HG03108 (cell line): ENCODE data around the gene LMNA.
"Not testable (repeated sequence)": the region's sequence is repeated elsewhere in the genome, so short reads cannot be mapped to it uniquely, and the experiment has no call there.

Experiments
- ATAC-seq: cut with Tn5 transposase; IDR thresholded peaks from one replicate; pipeline ENCODE4 v1.9.1; 2021; ENCODE audit warnings: moderate library complexity; ENCODE audit not compliant: unreplicated experiment

The LMNA gene

DNA sequence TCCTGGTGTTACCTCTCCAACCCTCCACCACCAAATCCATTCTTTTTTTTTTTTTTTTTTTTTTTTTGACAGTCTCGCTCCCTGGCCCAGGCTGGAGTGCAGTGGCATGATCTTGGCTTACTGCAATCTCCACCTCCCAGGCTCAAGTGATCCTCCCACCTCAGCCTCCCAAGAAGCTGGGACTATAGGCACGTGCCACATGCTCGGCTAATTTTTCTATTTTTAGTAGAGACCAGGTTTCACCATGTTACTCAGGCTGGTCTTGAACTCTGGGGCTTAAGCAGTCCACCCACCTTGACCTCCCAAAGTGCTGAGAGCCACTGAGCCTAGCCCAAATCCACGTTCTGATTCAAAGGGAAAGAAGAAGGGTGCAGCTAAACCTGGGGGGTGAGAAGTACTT, 6.5 kb downstream of the LMNA start:
- ATAC-seq: not testable (repeated sequence)

DNA sequence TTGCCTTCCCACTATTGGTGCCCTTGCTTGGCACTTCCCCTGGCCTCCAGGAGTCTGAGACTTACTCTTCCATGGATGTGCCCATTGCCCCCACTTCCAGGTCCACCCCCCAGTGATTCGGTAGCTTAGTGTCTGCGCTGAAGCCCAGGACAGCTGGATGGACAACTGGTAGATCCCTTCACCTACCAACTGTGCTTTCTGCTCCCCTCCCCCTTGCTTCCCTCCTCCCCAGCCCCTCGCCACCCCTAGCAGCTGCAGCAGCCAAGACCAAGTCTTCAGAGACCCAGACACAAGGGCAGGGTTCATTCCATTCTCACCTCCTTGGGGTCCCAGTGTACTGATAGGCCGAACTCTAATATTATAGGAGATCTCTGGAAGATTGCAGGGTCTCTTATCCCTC, 6.9 kb downstream of the LMNA start:
- ATAC-seq: no peak

DNA sequence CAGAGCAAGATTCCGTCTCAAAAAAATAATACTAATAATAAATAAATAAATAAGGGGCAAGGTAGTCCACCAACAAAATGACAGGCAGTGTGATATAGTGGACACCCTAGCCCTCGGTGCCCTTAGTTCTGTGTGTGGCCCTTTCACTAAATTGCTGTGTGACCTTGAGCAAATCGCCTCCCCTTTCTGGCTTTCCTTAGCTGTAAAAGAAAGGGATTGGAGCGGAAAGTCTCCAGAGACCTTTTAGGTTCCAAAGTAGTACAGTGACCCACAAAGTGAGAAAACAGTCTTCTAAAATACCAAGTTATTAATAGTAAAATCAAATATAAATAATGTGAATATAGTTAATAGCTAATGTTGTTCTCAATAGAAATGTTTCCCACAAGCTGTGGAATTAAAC, 7.6 kb downstream of the LMNA start:
- ATAC-seq: no peak

DNA sequence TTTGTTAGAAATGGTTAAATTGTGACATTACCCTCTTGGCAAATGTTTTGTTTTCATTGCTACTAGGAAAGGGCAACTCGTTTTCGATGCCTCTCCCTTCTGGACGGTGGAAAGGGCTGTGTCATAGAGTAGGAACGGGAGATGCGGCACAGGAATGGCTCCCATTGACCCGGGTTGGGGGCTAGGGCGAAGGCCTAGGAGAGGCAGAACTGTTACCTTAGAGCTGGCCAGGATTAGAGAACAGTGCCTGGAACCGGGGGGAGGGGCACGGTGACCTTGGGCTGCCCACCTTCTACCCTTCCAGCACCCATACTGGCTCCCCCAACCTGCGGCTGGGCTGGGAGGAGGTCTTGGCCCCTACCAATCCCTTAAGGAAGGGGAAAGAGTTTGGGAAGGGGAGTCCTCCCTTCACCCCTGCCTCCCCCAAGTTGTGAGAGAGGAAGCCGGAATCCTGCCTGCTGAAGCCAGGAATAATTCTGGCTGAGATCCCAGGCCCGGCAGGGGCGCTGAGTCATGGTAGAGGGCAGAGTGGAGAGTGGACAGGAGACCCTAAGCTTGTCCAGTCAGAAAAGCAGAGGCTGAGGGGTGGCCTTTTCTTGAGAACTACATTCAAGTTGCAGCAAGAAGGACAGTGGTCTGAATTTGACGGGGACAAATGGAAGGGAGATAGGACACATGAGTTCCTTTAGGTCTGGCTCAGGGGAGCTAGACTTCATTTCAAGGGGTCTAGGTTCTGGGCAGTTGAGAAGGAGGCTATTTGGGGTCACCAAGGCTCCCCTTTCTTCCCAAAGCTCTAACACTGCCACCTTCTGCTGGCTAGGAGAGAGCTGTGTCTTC, 8.2 kb downstream of the LMNA start:
- ATAC-seq: no peak

DNA sequence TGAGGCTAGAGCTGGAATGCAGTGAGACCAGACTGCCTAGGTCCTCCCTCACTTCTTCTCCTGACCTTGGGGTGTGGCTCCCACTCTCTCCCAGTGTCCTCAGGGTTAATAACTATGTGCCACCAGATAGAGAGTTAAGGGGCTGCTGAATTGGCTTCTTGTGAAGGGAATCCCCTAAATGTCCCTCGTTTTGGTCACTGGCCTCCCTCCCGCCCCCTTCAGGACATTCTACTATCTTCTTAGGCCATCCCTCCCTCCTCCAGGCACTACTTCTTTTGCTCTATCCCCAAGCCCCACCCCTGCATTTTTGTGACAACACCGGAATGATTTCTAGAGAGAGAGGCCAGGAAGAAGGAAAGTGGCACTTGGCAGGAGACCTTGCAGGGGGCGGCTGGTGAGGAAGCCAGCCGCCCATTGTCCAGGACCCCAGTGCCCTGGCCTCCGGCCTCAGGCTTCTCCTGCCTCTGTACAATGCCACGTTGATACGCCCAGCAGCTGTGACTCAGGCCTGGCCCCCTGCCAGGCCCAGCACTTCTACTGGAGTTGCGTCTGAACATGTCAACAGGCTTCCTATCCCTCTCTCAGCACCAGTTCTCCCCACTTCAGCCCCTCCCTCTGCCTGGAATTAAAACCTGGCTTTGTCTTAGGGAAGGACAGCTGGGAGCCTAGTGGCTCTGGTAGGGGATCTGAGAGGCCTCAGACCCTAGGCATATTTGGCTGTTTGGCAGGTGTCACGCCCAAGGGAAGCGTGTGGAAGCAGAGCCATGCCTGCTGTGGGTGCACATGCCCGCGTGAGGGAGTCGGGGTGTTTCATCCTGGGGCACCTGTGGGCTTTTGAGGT, 9.1 kb downstream of the LMNA start:
- no peak for ATAC-seq

DNA sequence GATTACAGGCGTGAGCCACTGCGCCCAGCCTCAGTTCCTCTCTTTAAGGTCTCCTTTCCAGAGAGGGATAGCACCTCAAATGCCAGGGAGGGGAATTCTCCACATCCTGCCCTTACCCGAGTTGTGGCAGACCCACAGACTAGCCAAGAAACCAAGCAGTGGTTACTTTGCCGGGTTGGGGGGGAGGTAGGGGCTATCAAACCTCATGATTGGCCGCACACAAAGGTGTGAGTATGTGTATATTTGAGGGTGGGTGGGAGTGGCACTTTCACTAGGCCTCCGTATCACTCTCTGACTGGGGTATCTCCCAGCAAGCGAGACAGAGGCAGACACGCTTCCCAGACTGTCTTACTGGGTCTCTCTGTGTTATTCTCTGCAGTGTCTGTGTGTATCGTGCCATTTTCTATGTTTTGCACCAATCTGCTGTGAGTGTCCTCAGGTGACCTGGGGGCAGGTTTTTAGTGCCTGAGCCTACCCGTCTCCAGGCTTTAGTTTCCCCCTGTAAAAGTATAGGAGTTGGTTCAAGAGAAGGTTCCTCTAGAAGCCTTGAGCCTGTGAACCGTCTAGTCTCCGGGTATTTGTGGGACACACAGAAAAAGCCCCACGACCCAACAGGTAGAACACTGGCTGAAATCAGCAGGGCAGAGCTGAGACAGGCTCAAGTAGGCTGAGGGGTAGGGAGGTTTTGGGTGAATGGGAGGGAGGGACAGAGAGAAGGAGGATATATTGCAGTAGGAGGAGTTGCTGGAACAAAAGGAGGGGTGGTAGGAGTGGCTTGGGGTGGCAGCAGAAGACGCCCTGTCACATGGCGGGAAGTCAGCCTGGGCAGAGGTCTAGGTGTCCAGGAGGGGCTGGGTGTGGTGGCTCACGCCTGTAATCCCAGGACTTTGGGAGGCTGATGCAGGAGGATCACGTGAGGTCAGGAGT, 10.3 kb downstream of the LMNA start:
- ATAC-seq: no peak

DNA sequence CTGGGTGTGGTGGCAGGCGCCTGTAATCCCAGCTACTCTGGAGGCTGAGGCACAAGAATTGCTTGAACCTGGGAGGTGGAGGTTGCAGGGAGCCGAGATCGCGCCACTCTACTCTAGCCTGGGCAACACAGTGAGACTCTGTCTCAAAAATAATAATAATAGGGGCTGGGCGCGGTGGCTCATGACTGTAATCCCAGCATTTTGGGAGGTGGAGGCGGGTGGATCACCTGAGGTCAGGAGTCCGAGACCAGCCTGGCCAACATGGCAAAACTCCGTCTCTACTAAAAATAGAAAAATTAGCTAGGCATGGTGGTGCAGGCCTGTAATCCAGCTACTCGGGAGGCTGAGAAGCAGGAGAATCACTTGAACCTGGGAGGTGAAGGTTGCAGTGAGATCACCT, 11.0 kb downstream of the LMNA start:
- not testable (repeated sequence) for ATAC-seq

DNA sequence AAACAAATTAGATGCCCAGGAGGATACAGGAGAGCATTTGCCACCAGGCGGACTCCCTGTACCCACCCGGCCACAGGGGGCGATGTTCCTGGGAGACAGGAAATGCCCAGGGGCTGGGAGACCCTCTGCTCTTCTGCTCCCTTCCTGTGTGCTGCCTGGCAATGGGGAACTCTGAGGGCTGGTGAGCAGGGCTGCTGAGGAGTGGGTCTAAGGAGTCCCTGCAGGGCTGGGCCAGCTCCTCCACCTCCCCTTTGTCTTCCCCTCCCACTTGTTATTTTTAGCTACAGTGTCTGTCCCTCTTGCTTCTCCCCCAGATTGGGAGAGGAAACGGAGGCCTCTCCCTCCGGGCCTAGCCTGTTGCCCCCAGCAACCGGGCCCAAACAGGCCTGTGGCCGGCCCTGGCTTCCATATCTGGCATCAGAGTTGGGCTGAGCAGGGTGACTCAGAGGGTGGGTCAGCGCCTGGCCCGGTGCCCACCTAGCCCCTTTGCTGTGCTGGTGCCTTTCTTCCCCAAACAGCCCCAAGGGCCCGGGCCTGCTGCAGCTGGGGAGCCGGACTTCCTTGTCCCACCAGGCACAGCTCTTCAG, 11.6 kb downstream of the LMNA start:
- peak; percentile 30 for ATAC-seq

DNA sequence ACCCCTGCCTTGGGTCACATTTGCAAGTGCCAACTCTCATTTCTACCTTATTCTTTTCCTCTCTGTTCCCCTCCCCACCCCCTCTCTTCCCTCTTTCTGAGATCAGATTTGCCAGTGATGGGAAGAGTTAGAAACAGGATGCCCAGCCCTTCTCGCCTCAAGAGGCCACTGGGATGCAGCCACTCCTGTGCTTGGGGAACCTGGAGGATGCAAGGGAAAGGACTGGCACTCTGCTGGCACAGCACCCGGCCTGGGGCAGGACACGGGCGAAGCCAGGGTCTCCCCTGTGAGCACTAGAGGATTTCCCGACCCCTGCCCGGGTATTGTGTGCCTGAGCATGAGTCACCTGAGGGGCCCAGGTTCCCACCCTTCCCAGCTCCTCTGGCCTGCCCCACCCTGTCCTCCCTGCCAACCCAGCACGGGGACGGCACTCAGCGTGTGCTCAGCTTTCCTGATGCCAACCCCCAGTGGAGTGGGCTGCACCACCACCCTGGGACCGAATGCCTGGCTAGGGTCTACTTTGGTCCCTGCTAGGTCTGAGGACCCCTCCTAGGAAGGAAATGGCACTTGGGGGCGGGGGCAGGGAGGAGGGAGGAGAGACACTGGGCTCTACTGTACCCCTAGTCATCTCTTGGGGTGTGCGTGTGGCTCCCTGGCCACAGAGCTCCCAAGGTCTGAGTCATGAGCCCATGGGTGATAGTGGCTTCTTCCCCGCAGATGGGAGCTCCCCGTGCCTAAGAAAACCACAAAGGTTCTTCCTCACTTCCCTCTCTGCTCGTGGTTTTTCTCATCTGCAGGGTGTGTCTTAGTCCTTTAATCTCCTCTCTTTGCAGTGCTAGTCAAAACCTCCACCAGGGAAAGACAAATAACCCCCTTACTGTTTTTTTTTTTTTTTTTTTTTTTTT, 12.4 kb downstream of the LMNA start:
- peak; percentile 32 for ATAC-seq

DNA sequence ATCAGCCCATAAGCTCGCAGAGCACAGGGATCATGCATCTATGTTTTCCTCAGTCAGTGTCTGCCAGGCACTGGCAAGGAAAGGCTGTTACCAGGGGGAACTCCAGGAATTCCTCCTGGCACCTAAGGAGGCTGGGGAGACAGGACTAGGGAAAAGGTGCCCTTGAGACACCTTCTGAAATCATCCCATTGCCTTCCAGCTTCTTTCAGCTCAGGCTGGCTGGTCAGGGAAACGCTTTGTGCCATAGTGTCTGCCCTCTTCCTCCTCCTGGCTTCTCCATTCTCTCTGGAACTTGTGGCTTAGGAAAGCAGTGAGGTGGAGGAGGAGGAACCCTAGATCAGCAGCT, 13.8 kb downstream of the LMNA start:
- ATAC-seq: no peak

DNA sequence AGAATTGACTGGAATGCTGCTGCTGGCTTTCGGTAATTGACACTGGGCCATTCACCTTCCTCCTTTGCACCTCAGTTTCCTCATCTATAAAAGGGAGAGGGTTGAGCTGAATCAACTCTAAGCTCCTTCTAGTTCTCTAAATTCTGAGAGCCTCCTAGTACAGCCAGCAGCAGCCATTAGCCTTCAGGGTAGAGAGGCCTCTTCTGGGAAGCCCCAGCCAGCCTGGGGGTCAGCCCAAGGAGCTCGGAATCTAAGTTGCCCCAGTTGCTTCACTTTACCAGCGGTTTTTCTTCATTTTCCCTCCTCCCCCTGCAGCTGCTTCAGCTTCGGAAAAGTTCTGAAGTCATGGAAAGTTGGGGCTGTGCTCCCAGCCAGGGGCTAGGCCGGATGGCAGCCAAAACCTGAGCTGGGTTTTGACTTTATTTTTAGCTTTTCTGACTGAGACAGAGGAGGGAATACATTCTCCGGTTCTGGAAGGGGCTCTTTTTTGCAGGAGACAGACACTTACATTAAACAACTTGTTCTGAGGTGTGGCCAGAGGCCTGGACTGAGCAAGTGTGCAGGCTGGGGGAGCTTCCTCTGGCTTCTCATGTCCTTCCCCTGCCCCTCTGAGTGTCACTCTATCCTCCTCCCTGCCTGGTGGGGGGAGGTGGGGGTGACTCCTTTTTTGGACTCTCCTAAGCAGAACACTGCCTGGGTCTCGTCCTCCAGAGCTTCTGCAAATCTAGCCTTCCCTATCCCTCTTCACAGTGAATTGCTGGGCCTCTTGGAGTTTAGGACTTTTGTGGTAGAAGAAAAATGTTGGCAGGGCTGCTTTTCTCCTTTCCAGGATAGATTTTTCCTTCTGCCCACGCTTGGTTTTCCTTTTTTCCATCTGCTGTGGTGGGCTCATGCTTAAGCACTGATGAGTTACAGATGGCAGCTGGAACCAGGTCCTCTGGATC, 14.4 kb downstream of the LMNA start:
- no peak for ATAC-seq

DNA sequence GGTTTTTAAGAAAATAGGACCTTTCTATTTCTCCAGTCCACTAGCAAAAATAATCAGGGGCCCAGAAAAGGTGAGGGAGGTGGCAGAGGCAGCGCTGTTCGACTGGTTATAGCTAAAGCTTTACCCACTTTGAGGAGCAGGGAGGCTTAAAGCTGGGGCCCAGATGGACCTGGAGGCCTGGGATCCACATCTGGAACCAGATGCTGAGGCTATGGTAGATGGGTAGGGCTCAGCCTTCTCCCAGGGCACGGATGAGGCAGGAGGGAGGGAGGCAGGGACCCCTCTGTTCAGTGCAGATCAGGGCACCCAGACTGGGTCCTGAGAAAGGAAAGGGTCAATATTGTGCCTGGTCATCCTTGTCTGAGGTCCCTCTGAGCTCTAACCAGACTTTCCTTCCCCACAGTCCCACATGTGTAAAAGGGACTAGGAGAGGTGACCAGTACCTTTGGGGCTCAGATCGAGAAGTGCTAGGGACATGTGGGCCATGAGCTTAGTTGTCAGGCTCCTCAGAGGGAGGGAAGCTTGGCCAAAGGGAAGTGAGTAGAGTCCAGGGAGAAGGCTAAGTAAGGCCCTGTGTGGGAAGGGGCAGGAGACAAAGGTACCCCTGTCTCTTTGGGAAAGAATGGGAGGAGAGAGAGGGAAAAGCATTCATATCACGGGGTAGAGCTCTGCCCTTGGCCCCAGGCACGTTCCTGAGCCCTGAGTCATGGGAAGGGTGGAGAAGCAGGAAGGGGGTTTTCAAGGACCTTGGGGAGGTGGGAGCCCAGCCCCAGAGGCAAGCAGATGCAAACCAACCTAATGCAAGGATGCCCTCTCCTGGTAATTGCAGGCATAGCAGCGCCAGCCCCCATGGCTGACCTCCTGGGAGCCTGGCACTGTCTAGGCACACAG, 15.4 kb downstream of the LMNA start:
- no peak for ATAC-seq

DNA sequence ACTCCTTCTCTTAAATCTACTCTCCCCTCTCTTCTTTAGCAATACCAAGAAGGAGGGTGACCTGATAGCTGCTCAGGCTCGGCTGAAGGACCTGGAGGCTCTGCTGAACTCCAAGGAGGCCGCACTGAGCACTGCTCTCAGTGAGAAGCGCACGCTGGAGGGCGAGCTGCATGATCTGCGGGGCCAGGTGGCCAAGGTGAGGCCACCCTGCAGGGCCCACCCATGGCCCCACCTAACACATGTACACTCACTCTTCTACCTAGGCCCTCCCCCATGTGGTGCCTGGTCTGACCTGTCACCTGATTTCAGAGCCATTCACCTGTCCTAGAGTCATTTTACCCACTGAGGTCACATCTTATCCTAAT, 16.0 kb downstream of the LMNA start:
- no peak for ATAC-seq

DNA sequence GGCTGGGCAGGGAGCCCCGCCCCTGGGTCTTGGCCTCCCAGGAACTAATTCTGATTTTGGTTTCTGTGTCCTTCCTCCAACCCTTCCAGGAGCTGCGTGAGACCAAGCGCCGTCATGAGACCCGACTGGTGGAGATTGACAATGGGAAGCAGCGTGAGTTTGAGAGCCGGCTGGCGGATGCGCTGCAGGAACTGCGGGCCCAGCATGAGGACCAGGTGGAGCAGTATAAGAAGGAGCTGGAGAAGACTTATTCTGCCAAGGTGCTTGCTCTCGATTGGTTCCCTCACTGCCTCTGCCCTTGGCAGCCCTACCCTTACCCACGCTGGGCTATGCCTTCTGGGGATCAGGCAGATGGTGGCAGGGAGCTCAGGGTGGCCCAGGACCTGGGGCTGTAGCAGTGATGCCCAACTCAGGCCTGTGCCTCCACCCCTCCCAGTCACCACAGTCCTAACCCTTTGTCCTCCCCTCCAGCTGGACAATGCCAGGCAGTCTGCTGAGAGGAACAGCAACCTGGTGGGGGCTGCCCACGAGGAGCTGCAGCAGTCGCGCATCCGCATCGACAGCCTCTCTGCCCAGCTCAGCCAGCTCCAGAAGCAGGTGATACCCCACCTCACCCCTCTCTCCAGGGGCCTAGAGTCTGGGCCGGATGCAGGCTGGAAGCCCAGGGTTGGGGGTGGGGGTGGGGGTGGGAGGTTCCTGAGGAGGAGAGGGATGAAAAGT, 20.4 kb downstream of the LMNA start:
- no peak for ATAC-seq

DNA sequence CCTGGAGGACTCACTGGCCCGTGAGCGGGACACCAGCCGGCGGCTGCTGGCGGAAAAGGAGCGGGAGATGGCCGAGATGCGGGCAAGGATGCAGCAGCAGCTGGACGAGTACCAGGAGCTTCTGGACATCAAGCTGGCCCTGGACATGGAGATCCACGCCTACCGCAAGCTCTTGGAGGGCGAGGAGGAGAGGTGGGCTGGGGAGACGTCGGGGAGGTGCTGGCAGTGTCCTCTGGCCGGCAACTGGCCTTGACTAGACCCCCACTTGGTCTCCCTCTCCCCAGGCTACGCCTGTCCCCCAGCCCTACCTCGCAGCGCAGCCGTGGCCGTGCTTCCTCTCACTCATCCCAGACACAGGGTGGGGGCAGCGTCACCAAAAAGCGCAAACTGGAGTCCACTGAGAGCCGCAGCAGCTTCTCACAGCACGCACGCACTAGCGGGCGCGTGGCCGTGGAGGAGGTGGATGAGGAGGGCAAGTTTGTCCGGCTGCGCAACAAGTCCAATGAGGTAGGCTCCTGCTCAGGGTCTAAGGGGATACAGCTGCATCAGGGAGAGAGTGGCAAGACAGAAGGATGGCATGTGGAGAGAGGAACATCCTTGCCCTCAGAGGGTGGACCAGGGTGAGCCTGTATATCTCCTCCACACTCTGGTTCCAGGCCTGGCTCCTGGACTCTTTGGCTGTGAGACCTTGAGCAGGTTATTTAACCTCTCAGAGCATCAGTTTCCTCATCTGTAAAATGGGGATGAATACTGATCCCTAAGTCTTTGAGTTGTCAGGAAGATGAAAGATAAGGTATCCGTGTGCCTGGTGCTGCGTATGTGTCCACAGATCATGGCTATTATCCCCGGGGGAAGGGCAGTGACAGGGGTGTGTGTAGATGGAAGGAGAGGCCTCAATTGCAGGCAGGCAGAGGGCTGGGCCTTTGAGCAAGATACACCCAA, 21.7 kb downstream of the LMNA start:
- ATAC-seq: no peak

DNA sequence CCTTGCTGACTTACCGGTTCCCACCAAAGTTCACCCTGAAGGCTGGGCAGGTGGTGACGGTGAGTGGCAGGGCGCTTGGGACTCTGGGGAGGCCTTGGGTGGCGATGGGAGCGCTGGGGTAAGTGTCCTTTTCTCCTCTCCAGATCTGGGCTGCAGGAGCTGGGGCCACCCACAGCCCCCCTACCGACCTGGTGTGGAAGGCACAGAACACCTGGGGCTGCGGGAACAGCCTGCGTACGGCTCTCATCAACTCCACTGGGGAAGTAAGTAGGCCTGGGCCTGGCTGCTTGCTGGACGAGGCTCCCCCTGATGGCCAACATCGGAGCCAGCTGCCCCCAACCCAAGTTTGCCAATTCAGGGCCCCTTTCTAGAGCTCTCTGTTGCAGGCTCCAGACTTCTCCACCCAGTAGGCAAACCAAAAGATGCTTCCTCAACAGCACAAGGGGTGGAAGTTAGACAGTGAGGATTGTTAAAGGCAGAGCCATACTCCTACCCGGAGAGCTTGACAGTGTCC, 22.5 kb downstream of the LMNA start:
- no peak for ATAC-seq
